Astrocyte of the hippocampus (primary cell): ENCODE measurements around the gene TST.

ENCODE experiments used
- DNase-seq: peaks from one replicate; pipeline ENCODE4 v3.0.0; 2011; ENCODE audit warnings: low read depth, low spot score

TST gene

DNA sequence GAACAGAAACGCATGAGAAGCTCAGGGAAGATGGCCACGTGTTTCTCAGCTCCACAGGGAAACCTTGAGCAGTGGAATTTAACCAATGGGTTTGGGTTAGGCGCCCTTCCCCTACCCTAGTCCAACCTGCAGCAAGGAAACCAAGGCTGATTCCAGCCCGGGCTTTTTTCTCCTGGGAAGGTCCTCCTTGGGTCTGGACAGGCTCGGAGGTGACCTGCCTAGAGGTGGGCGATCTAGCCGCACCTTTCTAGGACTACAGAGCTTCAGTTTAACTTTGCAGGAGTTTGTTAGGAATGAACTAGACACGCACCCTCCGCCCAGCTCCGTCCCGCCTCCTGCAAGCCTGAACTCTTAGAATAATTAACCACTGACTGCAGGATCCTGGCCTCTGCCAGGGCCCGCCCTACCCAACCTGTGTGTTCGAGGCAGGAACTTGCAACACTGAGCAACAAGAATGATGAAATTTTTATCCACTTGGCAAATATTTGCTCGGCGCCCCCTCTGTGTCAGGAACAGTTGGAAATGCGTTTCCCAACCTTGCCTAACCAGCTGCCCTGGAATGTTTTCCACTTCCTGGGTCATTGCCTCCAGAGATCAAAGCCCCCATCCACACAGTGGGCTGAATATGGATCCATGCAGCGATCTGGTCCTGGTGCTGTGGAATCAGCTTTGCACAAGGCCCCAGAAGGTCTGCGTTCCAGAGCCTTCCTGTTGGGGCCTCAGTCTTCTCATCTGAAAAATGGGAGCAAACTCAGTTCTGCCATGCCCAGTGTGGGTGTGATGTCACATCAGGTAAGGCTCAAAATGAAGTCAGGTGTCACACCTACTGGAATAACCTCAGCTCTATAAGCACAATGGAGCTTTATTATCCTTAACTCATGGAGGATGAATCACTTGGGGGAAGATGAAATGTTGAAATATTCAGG is 13.6 kb upstream of the TST start:
- DNase-seq = no peak

DNA sequence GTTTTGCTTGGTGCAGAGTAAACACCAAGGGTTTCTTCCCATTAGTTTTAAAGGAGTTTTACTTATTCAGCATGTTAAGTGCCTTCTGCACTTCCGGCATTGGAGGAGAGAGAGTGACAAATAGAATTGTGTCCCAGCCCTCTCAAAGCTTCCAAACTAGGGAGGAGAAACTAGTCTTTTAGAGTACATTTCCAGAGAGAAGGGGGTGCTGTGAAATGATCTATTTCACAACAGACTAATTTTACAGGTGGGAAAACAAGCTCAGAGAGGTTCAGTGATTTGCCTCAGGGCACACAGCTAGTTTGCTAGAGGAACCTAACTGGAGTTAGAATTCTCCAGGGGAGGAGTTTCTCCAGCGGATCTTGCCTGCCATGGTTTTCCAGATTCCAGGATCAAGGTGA is 12.9 kb upstream of the TST start:
- DNase-seq = no peak

DNA sequence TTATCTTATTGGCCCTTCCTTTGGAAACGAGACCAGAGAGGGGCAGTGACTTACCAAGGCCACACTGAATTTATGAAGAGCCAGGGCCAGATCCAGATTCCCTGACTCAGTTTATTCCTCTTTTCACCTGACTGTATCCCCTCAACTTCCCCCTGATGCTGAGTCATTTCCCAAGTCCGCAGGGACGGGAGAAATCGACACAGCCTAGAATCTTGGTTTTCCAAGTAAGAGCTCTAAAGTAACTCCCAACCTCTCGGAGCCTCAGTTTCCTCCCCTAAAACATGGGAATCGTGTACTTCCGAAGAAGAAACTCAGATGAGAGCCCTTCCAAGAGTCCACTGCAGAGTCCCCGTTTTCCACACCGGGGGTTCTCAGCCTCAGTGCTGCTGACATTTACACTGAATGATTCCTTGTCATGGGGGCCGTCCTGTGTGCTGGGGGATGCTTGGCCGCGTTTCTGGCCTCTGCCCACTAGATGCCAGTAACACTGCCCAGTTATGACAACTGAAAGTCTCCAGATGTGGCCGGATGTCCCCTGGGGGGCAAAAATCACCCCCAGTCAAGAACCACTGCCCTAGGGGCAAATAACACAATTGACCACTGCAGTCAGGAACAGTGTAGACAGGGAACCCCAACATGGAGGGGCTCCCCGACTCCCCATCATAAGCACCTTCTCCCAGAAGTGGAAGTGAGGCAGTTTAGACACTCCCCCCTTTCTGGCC is 11.5 kb upstream of the TST start:
- DNase-seq = no peak

DNA sequence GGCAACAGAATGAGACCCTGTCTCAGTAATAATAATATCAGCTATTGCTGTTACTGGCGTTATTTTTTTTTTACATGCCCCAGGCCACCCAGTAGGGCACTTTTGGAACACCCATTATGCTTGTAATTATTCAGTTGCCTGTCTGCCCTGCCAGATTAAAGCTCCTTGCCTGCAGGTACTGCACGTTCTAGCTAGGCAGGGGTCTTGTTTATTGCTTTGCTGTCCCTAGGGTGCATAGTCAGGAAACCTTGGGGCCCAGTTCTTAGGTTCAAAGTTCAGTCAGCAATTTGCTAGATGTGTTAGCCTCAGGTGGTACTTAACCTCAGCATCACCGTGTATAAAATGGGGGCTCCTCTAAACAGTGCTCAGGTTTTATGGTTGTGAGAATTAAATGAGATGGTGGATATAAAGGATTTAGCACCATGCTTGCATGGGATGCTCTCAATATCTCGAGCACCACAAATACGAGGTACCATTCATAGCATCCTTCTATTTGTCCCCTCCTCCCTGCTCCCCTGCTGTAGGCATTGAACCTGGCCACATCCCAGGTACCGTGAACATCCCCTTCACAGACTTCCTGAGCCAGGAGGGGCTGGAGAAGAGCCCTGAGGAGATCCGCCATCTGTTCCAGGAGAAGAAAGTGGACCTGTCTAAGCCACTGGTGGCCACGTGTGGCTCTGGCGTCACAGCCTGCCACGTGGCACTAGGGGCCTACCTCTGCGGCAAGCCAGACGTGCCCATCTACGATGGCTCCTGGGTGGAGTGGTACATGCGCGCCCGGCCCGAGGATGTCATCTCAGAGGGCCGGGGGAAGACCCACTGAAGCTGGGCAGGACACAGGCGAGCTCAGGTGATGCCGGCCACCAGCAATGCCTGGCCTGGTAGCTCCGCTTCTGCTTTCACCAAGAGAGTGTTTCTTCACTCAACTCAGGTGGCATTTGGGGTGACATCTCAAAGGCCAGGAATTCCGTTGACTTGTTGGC is 9.7 kb upstream of the TST start:
- no peak for DNase-seq

DNA sequence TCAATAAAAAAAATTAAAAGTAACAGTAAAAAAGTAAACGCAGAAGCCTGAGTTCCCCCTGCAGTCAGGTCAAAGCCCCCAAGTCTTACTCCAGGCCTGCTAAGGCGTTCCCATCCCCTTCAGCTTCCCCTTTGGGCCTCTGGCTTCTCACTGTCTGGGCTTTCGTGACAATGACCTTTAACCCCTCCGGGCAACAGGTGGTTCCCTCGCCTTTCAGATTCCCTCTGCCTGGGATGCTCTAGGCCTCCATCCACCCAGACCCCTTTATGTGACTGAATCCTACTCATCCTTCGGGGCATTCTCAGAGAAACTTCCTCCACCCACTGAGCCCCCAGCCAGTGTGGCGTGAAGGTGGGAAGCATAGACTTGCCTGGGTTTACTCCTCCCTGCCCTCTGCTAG is 8.3 kb upstream of the TST start:
- no peak for DNase-seq

DNA sequence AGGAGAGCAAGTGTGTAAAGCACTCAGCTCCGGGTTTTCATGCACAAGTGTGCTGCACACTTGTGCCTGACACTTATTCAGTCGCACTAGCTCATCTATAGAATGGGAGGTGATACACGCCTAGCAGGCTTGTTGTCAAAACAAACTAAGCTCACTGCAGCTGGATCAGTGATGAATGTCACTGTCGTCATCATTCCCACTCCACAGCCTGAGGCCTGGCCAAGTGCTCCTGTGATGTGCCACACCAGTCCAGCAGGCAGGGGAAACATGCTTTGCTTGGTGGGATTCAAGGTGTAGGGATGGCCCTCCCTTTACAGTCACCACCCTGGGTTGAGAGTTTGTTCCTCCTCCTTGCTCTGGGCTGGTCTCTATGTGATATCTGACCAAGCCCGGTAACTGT is 7.1 kb upstream of the TST start:
- no peak for DNase-seq

DNA sequence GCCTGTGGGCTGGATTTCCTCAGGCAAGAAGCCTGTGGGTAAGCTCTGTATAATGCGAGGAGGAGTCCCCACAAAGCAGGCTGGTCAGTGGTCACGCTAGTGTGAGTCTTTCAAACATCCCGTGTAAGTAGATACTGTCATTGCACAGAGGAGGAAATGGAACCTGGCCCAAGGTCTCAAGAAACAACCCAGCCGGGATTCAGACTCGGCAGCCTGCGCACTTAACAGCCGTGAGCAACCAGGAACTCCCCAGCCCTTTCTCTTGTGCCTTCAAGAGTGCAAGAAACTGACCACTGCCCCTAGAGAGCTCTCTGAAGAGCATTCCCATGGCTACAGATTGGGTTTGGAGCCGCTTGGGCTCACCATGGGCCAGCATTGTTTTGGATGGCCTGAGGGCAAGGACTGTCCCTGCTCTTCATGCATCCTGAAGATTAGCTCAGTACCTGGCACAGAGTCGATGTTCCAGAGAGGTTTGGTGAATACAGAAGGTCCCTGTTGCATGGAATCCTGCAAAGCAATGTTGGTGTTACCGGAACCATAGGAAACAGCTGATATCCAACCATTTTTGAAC is 6.3 kb upstream of the TST start:
- no peak for DNase-seq

DNA sequence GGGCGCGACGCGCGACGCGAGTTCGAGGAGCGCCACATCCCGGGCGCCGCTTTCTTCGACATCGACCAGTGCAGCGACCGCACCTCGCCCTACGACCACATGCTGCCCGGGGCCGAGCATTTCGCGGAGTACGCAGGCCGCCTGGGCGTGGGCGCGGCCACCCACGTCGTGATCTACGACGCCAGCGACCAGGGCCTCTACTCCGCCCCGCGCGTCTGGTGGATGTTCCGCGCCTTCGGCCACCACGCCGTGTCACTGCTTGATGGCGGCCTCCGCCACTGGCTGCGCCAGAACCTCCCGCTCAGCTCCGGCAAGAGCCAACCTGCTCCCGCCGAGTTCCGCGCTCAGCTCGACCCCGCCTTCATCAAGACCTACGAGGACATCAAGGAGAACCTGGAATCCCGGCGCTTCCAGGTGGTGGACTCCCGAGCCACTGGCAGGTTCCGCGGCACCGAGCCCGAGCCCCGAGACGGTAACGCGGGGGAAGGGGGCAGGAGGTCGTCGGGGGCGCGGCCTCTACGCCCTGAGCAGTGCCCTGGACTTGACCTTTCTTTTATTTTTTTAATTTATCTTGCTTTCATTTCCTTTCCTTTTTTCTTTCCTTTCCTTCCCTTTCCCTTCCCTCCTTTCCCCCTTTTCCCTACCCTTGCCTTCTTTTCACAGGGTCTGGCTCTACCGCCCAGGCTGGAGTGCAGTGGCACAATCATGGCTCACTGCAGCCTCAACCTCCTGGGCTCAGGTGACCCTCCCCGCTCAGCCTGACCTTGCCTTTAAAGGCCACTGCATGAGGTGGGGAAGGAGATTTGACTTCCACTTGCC is 5.3 kb upstream of the TST start:
- no peak for DNase-seq

DNA sequence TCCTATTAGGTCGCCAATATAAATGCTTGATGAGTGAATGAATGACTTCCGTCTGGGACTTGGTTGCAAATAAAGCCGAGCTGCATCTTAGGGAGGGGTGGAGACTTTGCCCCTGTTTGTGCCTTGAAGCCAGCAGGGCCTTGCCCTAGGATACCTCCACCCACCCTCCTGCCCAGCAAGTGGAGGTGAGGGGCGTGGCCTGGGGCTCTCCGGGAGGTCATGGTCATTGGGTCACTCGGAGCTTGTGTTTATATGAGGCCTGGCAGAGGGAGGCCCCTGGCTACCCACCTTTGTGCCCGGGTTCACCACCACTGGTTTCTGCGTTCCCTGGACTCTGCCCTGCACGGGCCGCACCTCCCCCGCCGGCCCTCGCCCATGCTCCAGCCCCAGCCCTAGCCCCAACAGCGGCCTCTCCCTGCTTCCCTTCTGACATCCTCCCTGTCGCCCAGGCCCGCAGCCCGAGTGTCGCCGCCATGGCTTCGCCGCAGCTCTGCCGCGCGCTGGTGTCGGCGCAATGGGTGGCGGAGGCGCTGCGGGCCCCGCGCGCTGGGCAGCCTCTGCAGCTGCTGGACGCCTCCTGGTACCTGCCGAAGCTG is 4.6 kb upstream of the TST start:
- no peak for DNase-seq

DNA sequence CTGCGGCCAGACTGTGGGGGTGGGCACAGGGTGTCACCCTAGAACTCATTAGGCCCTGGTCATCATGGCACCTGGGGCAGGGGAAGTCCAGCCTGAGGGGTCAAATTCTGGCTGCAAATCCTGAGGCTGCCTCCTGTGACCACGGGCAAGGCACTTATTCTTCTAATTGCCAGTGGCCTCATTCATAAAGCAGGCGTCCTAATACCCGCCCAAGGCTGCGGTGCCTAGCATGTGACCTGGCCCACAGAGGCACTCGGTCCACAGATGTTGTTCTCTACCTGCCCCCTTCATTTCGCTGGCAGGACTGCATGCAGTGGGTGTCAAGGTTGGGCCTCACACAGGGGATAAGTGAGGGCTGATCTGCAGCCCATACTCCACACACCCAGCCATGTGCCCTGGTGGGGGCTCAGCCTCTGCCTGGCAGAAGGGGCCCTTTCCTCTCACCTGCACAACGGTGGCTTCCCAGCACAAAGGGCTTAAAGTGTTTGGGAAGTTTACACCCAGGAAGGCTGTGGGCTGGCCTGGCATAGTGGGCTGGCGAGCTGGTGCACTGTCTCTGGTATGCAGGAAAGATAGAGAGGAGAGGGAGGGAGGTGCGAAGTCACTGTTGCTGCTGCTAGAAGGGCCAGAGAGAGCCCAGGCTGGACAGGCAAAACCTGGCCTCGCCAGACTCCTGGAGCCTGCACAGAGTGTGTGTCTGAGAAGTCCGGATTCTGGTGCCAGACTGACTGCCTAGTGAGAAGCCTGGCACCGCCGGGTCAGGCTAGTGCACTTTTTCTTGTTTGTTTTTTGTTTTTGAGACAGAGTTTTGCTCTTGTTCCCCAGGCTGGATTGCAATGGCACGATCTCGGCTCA is 3.5 kb upstream of the TST start:
- DNase-seq = peak; percentile 16

DNA sequence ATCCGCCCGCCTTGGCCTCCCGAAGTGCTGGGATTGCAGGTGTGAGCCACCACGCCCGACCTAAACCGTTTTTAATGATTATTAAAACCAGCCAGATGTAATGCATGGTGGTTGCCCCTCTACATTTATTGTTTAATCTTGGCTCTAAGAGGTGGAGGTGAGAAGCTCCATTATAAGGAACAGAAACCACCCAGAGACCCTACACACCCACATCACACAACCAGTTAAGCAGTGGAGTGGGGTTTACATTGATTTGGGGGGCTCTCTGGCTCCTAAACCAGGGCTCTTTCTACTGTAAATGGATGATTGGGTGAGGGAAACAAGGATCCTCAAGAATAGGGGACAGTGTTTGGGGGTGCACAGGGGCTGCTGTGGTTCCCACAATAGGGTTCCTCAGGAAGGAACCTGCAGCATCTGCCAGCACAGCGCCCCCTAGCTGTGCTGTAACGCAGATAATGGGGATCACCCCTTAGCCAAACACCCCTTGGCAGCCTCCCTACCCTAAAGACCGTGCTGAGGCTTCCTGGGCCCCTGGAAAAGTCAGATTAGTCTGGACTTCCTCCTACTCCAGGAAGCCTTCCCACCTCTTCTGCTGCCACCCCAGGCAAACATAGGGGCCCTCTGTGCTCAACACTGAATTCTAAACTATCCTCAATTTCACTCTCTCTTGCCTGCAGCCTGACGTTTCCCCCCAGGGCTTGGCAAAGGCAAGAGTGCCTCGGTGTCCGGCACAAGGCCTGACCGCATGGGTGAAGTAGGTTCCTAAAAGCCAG is 2.6 kb upstream of the TST start:
- peak; percentile 51 for DNase-seq

DNA sequence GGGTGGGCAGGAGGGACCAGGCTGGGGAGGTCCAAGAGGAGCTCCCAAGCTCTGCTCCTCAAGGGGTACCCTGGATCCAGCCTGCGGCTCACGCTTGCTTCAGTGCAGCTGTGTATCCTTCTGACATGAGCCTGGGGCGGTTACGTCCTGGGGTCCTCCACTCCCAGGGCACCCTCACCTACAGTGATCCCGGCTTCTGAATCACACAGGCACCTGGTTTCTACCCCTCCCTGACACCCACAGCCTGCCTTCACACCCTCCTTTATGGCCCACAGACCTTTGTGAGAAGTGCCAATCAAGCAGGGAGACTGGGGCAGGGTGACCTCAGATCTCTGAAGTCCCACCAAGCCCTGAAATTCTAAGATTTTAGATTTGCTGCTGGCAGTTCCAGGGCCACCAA is 1.8 kb upstream of the TST start:
- DNase-seq = no peak

DNA sequence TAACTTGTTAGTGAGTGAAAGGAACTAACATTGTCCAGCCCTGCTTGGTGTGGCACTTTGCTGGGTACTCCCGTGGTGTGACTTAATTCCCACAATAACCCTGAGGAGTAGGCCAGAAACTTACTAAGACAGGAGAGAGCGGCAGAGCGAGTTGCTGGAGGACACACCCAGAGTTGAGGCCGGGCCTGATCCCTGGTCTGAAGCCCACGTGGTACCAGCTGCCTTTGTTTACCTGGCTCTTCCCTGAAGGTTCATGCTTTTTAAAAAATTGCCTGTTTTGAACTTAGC is 889 bp upstream of the TST start:
- DNase-seq = peak; percentile 59

DNA sequence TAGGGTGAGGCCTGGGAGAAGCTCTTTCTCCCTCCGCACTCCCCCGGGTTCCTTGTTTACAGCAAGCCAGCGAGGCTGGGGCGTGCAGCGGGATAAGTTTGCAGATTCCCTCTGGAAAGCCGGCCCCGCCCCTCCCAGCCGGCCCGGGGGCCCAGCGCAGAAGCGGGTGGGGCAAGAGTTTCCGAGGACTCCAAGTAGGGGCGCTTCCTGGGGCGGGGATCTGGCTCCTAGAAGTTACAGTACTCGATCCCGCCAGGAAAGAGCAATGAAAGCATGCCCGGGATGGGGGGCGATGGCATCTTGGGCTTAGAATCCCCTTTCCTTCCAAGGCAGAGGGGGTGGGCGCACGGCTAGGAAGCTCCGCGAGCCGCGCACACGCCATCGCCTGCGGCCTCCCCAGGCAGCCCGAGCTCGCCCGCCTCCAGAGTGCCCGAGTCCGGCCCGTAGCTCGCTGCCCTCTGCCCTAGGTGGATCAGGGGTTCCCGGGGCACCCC is 385 bp downstream of the TST start:
- DNase-seq = peak; percentile 71

DNA sequence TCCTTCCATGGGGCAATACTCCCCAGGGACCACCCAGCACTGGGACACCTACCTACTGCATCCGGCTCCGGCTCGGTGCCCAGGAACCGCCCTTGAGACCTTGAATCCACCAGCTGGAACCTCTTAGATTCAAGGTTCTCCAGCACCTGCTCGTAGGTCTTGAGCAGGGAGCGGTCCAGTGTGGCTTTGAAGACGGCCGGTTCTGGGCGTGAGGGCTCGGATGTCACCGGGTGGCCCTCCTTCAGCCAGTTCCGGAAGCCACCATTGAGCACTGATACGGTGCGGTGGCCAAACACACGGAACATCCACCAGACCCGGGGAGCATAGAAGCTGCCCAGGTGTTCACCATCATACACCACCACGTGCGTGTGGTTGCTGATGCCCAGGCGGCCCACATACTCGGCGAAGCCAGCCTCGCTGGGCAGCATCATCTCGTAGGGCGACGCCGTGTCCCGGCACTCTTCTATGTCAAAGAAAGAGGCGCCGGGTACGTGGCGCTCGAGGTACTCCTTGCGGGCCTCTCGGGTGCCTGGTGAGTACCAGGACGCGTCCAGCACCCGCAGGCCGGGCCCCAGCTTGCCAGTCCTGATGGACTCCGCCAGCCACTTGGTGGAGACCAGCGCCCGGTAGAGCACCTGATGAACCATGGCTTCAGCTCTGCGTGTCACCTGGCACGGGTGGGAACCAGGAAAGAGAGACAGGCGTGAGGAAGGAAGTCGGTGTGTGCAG is 997 bp downstream of the TST start:
- no peak for DNase-seq

DNA sequence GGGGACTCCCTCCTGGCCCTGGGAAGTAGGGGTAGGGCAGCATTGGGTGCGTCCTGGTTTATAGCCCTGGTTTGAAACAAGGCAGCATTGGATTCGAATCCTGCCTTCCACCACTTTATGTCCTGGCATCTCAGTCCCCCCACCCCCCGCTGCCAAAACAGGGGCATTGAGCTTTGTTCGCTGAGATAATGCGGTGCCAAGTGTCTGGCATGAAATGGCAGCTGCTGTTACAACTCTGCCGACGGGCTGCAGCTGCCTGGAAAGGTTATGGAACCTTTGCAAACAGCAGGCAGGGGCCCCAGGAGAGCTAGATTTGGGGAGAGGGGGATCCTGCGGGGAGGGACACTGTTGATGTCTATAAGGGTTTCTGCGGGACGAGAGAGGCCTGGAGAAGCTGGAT is 1.9 kb downstream of the TST start:
- no peak for DNase-seq

DNA sequence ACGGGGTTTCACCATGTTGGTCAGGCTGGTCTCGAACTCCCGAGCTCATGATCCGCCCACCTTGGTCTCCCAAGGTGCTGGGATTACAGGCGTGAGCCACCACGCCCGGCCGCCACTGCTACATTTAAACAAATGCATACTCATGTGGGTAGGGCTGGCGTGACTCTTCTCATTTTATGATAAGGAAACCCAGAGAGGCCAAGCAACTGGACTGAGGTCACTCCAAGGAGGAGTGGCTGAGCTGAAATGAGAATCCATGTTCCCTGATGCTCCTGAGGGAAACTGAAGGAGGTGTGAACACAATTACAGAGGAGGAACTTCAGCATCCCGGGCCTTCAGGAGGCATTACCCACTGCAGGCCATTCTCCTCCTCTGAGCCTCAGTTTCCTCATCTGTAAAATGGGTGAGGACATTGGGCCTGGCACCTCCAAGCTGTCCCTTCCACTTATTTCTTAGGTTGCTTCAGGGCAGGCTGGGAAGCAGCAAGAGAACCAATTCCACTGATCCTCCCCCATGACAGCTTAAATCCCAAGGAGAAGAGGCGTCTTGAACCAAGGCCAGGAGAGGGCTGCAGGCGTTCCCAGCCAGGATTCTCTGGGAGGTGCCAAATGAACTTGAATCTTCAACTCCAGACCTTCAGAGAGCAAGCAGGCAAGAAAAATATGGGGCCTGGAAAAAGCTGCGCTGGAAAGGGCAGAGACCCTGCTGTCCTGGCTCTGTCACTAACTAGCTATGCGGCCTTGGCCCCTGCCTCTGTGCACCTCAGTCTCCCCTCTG is 2.9 kb downstream of the TST start:
- DNase-seq = no peak
